ENCODE measurements around the gene ANXA10.
"Not testable (repeated sequence)": the region's sequence is repeated elsewhere in the genome, so short reads cannot be mapped to it uniquely, and the experiment has no call there.

ANXA10 gene

DNA sequence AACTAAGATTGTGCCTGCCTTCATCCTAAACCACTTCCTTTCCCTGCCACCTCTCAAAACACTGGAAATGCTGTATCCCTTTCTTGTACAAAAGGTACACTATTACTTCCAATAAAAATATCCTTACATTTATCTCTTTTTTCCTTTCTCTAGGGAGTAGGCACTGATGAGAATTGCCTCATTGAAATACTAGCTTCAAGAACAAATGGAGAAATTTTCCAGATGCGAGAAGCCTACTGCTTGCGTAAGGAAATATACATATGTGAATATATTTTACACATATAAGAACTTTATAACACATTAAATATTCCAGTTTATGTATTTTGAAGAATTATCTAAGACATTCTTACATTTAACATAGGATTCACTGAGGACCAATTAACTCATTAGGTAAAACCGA lies 71.7 kb downstream of the ANXA10 start:
- DNase-seq, result no peak

DNA sequence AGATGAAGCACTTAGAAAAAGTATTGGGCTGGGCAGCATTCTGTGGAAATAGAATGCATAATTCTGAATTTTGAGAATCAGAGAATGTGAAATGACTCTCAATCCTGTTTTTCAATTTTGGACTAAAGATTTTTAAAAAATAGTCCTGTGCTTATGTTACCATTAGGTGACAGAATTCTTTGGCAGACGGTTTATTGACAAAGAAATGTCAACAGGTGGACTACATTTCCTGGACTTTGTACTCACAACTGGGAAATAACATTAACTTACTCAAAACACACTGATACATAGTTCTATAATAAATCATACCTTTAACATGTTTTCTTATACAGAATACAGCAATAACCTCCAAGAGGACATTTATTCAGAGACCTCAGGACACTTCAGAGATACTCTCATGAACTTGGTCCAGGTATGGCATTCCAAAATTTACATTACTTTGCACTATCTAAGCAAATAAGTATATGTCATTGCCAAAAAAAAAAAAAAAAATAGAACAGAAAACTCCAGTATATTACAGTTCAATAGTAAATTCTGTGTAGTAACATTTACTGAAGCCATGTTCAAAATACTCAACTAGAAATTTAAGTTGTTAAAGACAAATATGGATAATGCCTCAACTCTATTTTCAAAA lies 72.7 kb downstream of the ANXA10 start:
- DNase-seq, result no peak

DNA sequence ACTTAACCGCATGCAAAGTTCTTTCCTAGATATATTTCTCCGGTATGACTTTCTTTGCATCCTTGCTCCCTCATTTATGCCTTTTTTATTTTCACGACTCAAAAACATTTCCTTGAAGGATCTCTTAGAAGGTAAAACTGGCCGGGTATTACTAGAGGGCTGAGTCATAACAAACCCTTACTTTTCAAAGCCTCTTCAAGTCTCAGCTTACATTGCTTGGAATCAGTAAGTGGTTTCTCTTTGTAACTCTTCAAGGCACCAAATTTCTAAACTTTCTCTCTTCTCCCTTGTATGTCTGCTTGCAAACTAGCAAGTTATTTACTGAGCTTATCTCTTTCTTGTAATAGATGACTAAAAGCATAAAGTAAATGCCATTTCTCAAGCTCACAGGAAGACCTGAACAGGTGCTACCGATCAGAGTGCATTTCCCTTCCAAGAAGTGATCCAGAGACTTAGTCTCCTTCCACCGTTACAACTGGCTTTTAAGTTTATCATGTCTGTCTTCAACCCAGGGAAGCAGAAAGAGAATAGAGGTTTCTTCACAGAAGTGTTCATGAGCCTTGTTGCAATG lies 75.5 kb downstream of the ANXA10 start:
- no peak for DNase-seq

DNA sequence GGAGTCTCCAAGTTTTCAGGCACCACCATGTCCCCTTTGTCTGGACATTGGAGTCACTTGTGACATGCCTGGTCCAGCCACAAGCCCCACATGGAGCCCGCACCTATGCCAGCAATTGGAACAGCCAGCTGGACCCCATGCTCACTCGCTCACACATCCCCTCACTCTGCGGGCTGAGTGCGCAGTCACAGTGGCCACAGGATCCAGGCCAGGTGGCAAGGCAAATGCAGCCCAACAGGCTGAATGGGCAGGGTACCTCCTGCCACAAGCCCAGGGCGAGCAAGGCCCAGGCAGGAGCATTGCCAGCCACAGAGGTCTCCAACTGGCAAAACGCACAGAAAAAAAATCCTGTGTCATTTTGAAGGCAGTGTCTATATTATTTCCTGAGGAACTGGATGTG lies 82.0 kb downstream of the ANXA10 start:
- no peak for DNase-seq

DNA sequence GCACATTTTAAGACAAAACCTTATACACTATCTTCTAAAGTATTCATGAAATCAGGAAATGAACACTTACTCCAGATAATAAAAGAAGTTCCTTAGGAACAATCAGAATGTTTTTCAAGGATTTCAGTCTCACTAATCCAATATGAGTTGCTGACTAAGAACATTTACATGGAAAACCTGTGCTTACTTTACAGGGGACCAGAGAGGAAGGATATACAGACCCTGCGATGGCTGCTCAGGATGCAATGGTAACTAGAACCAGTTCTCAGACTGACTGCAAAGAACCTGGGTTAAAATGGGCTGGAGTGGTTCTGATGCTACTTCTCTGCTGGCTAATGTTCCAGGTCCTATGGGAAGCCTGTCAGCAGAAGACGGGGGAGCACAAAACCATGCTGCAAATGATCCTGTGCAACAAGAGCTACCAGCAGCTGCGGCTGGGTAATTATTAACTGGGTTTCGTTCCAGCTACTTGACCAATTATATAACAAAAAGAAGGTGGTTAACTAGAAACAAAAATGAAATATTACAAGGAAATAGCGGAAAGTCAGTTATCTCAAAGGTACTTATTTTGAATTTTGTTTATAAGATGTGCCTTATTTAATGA lies 85.3 kb downstream of the ANXA10 start:
- no peak for DNase-seq

- peak; percentile 5 for DNase-seq
Observed at GRCh38 chr4:168183717-168184571, 91.6 kb downstream of the ANXA10 start.

GRCh38 chr4:168188754-168189153 lies 96.4 kb downstream of the ANXA10 start:
- no peak for DNase-seq

DNA sequence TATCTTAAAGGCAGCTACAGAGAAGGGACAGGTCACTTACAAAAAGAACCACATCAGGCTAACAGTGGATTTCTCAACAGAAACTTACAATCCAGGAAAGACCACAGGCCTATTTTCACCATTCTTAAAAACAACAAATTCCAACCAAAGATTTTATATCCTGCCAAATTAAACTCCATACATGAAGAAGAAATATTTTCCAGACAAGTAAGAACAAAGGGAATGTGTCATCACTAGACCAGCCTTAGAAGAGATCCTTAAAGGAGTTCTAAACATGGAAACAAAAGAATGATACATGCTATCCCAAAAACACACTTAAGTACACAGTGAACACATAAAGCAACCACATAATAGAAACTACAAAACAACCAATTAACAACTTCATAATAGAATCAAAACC lies 105.6 kb downstream of the ANXA10 start:
- peak; percentile 67 for DNase-seq

- no peak for DNase-seq
Observed at GRCh38 chr4:168199260-168199957, 107.1 kb downstream of the ANXA10 start.

- DNase-seq, result peak; percentile 19
Observed at GRCh38 chr4:168200685-168201084, 108.3 kb downstream of the ANXA10 start.

- no peak for DNase-seq
Observed at GRCh38 chr4:168203233-168203911, 111.0 kb downstream of the ANXA10 start.

- DNase-seq, result no peak
Observed at GRCh38 chr4:168208957-168209614, 116.7 kb downstream of the ANXA10 start.

DNA sequence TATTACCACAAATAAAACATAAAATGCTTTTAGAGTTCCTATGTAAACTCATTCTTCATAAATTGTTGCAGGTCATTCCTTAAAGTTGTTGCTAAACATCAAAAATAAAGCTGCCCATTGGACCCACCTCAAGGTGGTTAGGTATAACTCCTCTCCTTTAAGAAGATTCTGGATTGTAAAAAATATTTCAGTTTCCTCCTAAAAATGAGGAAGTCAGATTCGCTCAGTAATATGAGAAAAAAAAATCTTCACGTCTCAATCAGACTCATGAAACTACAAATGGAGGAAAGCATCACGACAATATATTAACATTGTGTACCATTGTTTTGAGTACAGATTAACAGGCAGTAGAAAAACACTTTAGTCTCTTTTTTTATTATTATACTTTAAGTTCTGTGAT lies 120.3 kb downstream of the ANXA10 start:
- no peak for DNase-seq

- DNase-seq, result not testable (repeated sequence)
Observed at GRCh38 chr4:168213511-168213910, 121.2 kb downstream of the ANXA10 start.

GRCh38 chr4:168218645-168219044 lies 126.3 kb downstream of the ANXA10 start:
- DNase-seq, result no peak

- DNase-seq, result no peak
Observed at GRCh38 chr4:168220893-168221292, 128.6 kb downstream of the ANXA10 start.

GRCh38 chr4:168221301-168221700 lies 129.0 kb downstream of the ANXA10 start:
- DNase-seq, result peak; percentile 36

All from NCI-H748 treated with DMSO at 0.1 percent for 48 hours (cell line).